ENCODE data around the gene RAMP1. TPM values are rescaled to one million over a fixed set of nuclear protein-coding genes. Genes with fewer than 3 reads are reported as not detected.

Gene RAMP1
- total RNA-seq, 1 donor from 2014 or later = 17.6 TPM

Other genes starting within 250 kb of the RAMP1 start
- 210 and 216 TPM in 2 replicates for gene LRRFIP1, start 232.0 kb upstream of the RAMP1 start, total RNA-seq
- 0.42 and 0.57 TPM in 2 replicates for gene RBM44, start 60.8 kb upstream of the RAMP1 start, total RNA-seq
- 115 and 124 TPM in 2 replicates for gene UBE2F, start 107.4 kb downstream of the RAMP1 start, total RNA-seq
- gene SCLY, start 201.4 kb downstream of the RAMP1 start, total RNA-seq = 109 TPM in 2 replicates
- 0.07 and 0.26 TPM in 2 replicates for gene ESPNL, start 240.7 kb downstream of the RAMP1 start, total RNA-seq

Measured in activated CD4-positive, alpha-beta T cell treated with anti-CD3 and anti-CD28 coated beads, Interleukin-2, amount 10 ng/mL, durations not matched to agents 24 days and 14 days (primary cell).